ENCODE measurements around the gene SPOPL.

Gene SPOPL

GRCh38 chr2:138485019-138485418, 16.6 kb upstream of the SPOPL start:
- Mint-ChIP-seq H3K36me3 (ENCODE audit: low read depth) (no peaks in the 10 kb centered on the region), H3K27ac (no peak overlapping the region), H3K27me3 (peaks cover 4% of the 10 kb centered on the region), H3K4me3 (no peak overlapping the region), H3K9me3 (no peaks in the 10 kb centered on the region), H3K4me1 (ENCODE audit: low read depth) (no peaks in the 10 kb centered on the region)
- DNase-seq, result no peak

DNA sequence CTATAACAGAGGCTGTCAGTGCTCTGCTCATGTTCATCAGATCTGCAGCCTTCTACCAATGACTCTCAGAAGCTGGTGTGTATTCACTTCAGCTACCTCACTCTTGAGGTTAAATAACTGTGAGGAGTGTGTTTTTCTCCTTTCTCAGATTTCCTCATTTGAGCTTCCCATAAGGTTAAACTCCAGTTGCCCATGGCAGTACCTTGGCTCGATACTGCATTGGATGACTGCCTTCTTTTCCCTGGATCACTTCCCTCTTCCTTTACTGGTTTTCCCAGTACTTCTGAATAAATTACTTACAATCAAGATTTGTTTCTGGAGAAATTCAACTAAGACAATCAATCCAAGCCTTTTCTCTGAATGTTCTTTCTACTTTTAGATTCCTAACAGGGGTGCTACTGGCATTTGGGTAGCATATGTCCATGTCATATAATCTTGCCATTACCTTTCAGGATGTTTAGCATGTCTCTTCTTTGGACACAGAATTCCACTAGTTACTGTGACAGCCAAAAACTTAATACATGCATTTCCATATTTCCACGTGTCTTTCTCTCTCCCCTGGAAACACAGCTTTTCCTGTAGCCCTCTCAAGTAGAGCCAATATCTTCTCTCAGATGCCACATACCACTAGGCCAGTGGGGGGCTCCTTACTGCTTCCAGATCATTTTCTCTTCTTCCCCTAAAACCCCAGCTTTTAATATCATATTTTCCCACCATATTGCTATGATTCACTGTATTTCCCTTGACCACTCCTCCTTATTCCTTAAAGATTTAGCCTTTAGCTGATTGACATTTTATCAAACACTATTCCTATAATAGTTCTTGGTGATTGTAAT, 15.0 kb upstream of the SPOPL start:
- Mint-ChIP-seq H3K36me3 (ENCODE audit: low read depth) (no peaks in the 10 kb centered on the region), H3K27me3 (peaks cover 4% of the 10 kb centered on the region), H3K9me3 (no peaks in the 10 kb centered on the region), H3K27ac (no peak overlapping the region), H3K4me3 (no peak overlapping the region), H3K4me1 (ENCODE audit: low read depth) (no peaks in the 10 kb centered on the region)
- DNase-seq, result no peak

DNA sequence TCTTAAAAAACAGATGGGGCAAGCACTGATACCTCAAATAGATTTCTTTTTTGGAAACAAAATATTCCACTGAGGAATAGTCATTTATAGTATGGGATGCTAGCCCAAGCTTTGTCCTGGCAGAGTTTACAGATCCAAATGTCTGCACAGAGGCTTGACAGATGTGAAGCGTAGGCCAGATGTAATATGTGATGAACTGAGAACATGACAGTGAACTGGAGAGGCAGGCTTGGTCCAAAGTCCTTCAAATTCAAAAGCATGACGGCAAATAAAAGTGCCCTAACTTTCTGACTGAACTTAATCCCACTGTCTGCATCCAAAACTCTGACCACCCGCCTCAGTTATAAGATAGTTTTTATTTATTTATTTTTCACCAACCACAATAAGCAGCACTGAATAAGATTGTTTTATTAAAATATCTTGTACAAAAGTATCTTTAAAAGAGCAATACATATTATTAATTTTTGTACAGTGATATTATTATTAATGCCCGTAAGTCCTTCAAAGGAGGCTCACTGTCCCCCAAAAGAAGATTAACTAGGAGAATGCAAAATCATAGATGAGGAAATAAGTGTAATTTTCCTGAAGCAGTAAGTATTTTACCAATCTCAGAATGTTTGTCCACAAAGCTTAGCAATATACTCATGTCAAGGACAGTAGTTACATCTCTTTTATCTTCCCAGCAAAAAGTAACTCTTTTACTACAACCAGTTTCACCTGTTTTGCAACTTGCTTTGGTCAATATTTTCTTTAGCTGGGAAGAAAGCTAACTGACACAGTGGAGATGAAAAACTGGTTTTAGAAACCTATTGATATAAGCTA, 10.7 kb upstream of the SPOPL start:
- no peak for DNase-seq
- no peaks in the 10 kb centered on the region for H3K9me3 Mint-ChIP-seq
- no peak overlapping the region for H3K27ac Mint-ChIP-seq
- no peak overlapping the region for H3K4me3 Mint-ChIP-seq
- no peaks in the 10 kb centered on the region for H3K36me3 Mint-ChIP-seq (ENCODE audit: low read depth)
- peaks cover 4% of the 10 kb centered on the region for H3K27me3 Mint-ChIP-seq
- H3K4me1 Mint-ChIP-seq (ENCODE audit: low read depth), result peaks cover 4% of the 10 kb centered on the region

- H3K4me3 Mint-ChIP-seq, result no peak overlapping the region
- DNase-seq, result no peak
- no peaks in the 10 kb centered on the region for H3K36me3 Mint-ChIP-seq (ENCODE audit: low read depth)
- peaks cover 4% of the 10 kb centered on the region for H3K4me1 Mint-ChIP-seq (ENCODE audit: low read depth)
- H3K27ac Mint-ChIP-seq, result no peak overlapping the region
- peaks cover 4% of the 10 kb centered on the region for H3K27me3 Mint-ChIP-seq
- H3K9me3 Mint-ChIP-seq, result no peaks in the 10 kb centered on the region
Measured at GRCh38 chr2:138491495-138491862, 10.1 kb upstream of the SPOPL start.

DNA sequence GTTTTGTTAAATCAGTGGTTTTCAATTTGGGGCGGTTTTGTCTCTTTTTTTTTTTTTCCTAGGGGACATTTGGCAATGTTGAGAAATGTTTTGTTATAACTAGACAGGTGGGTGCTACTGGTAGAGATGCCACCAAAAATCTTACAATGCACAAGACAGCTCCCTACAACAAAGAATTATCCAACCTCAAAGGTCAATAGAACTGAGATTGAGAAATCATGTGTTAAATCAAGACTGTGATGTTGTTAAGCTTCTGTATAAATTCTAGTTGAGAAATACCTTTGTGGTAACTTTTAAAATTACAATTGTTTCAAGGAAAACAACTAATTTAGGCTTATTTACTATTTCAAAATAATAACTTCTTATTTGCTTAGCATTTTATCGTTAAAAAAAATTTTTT, 9.4 kb upstream of the SPOPL start:
- no peak overlapping the region for H3K27ac Mint-ChIP-seq
- H3K4me1 Mint-ChIP-seq (ENCODE audit: low read depth), result peaks cover 4% of the 10 kb centered on the region
- DNase-seq, result no peak
- H3K36me3 Mint-ChIP-seq (ENCODE audit: low read depth), result no peaks in the 10 kb centered on the region
- H3K27me3 Mint-ChIP-seq, result peaks cover 4% of the 10 kb centered on the region
- H3K4me3 Mint-ChIP-seq, result no peak overlapping the region
- H3K9me3 Mint-ChIP-seq, result no peaks in the 10 kb centered on the region

DNA sequence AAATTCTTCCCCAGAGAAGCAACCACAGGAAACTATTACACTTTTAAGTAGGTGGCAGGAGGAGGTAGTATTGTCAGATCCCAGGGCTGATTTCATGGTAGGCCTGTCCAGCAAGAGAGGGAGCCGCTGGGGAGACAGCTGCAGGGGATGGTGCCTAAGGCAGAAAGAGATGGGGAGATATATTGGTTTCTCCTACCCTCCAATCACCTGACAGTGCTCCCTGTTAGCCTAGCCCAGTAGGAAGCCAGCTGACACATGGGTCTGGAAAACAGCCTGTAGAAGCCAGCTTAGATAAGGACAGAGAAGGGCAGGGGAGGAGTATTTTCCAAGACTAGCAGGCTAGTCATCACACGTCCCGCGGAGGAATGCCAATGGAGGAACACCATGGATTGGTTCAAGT, 8.2 kb upstream of the SPOPL start:
- DNase-seq, result no peak

GRCh38 chr2:138494265-138494966, 7.2 kb upstream of the SPOPL start:
- Mint-ChIP-seq H3K9me3 (no peaks in the 10 kb centered on the region), H3K27me3 (peaks cover 4% of the 10 kb centered on the region), H3K4me3 (no peak overlapping the region), H3K4me1 (ENCODE audit: low read depth) (peaks cover 4% of the 10 kb centered on the region), H3K27ac (no peak overlapping the region), H3K36me3 (ENCODE audit: low read depth) (no peaks in the 10 kb centered on the region)
- DNase-seq, result no peak

More for the DNA sequence above, 8.2 kb upstream of the SPOPL start:
- Mint-ChIP-seq H3K27ac (no peak overlapping the region), H3K4me1 (ENCODE audit: low read depth) (peaks cover 4% of the 10 kb centered on the region), H3K36me3 (ENCODE audit: low read depth) (no peaks in the 10 kb centered on the region), H3K4me3 (no peak overlapping the region), H3K9me3 (no peaks in the 10 kb centered on the region), H3K27me3 (peaks cover 4% of the 10 kb centered on the region)

DNA sequence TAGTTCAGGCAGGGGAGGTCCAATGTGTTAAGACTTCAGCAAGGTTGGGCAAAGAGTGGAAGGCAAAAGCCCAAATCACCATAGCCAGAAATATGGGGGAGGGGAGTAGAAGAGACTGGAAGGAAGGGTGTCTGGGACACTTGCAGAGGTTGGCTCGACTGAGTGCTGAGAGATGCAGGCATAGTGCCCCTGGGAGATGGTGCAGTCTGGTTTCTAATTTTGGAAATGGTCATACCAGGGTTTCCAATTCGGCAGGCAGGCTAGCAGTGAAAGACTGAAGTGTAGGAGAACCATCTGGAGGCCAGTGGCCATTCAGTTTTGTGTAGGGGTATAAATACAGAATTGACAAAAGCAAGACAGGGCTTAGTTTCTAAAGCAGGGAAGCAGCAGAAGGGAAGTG, 6.2 kb upstream of the SPOPL start:
- Mint-ChIP-seq H3K9me3 (no peaks in the 10 kb centered on the region), H3K27ac (no peak overlapping the region), H3K36me3 (ENCODE audit: low read depth) (no peaks in the 10 kb centered on the region), H3K27me3 (peaks cover 4% of the 10 kb centered on the region), H3K4me3 (no peak overlapping the region), H3K4me1 (ENCODE audit: low read depth) (peaks cover 8% of the 10 kb centered on the region)
- DNase-seq, result no peak

- Mint-ChIP-seq H3K27ac (no peak overlapping the region), H3K4me1 (ENCODE audit: low read depth) (peaks cover 13% of the 10 kb centered on the region), H3K9me3 (no peaks in the 10 kb centered on the region), H3K27me3 (peaks cover 4% of the 10 kb centered on the region), H3K36me3 (ENCODE audit: low read depth) (peaks cover under 1% of the 10 kb centered on the region), H3K4me3 (no peak overlapping the region)
- DNase-seq, result no peak
Measured at GRCh38 chr2:138496096-138496651, 5.4 kb upstream of the SPOPL start.

DNA sequence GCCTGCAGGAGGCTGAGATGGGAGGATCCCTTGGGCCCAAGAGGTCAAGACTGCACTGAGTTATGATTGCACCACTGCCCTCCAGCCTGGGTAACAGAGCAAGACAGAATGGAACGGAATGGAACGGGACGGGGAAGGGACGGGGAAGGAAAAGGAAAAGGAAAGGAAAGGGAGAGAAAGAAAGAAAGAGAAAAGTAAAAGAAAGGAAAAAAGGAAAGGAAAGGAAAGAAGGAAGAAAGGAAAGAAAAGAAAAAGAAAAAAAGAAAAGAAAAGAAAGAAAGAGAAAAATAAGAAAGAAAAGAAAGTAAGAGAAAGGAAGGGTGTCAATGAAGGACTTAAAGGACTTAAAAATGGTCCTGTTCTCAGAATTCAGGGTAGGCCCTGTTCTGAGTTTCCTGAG, 4.3 kb upstream of the SPOPL start:
- no peak for DNase-seq
- H3K9me3 Mint-ChIP-seq, result no peaks in the 10 kb centered on the region
- H3K27ac Mint-ChIP-seq, result no peak overlapping the region
- no peak overlapping the region for H3K4me3 Mint-ChIP-seq
- H3K27me3 Mint-ChIP-seq, result peaks cover 4% of the 10 kb centered on the region
- peaks cover 16% of the 10 kb centered on the region for H3K4me1 Mint-ChIP-seq (ENCODE audit: low read depth)
- peaks cover 5% of the 10 kb centered on the region for H3K36me3 Mint-ChIP-seq (ENCODE audit: low read depth)

DNA sequence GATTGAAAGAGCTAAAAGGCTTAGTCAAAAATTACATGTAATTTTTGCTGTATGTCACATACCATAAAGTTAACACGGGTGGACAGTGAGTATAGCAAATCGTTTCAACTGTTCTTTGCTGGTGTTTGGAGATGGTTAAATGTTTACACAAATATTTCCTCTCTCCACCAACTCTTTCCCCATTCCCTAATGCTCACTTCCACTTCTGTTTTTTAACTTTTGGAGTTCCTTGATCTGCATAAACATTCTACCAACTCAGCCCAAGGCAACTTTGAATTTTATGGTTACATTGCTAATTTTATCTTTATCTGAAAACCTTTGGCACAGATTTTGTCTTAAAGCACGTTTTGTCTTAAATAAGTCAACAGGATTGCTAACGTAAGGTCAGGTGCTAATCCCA, 1.9 kb upstream of the SPOPL start:
- DNase-seq, result no peak
- H3K27me3 Mint-ChIP-seq, result no peaks in the 10 kb centered on the region
- H3K36me3 Mint-ChIP-seq (ENCODE audit: low read depth), result peaks cover 11% of the 10 kb centered on the region
- no peak overlapping the region for H3K27ac Mint-ChIP-seq
- peaks cover 34% of the 10 kb centered on the region for H3K4me1 Mint-ChIP-seq (ENCODE audit: low read depth)
- no peak overlapping the region for H3K4me3 Mint-ChIP-seq
- no peaks in the 10 kb centered on the region for H3K9me3 Mint-ChIP-seq

GRCh38 chr2:138500592-138501424, 762 bp upstream of the SPOPL start:
- Mint-ChIP-seq H3K4me1 (ENCODE audit: low read depth) (peaks cover 38% of the 10 kb centered on the region), H3K27me3 (no peaks in the 10 kb centered on the region), H3K4me3 (peak overlapping the region; percentile 86), H3K36me3 (ENCODE audit: low read depth) (peaks cover 12% of the 10 kb centered on the region), H3K9me3 (no peaks in the 10 kb centered on the region), H3K27ac (peak overlapping the region; percentile 85)
- no peak for DNase-seq

DNA sequence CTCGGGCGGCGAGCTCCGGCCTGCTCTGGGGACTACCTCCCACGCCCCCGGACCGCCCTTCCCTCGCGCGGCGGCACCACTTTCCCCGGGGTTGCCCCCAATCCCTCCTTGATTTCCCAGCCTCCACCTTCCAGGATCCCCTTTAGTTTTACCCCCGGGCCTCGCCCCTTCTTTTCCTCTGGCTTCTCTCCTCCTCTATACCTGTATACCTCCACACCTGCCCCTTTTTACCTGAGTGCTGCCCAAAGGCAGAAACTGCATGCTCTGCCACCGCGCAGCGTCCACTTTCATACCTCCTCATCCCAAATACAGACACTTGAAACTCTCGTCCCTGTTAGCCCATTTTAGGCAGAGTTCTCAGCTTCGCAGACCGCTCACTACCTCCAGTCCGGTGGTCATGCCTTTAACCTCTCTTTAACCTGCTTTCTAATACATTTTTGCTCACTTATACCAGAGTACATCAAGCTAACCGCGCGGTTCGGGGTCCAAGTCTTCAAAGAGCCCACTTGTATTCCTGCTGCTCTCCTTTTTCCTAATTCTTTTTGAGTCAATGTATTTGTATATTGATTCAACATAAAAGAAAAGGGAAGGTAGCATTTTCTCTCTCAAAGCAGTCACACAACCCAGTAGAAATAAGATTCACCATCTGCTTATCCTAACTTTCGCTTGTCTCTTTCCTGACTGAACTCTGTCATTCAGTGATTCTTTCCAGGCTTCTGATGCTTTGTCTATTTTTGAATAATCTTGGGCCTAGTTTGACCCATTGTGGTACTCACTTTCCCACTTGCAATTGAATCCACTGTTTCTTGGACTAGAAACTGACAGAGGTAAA, 901 bp downstream of the SPOPL start:
- Mint-ChIP-seq H3K27ac (peak overlapping the region; percentile 98), H3K36me3 (ENCODE audit: low read depth) (peaks cover 14% of the 10 kb centered on the region), H3K4me3 (peak overlapping the region; percentile 96), H3K4me1 (ENCODE audit: low read depth) (peaks cover 51% of the 10 kb centered on the region), H3K9me3 (no peaks in the 10 kb centered on the region), H3K27me3 (no peaks in the 10 kb centered on the region)
- no peak for DNase-seq
